Femur (tissue), 1 donor: Measurements from ENCODE around the gene PFDN6.
"Not testable (repeated sequence)": the region's sequence is repeated elsewhere in the genome, so short reads cannot be mapped to it uniquely, and the experiment has no call there.

Experiments used
- DNase-seq: peaks from one replicate; pipeline ENCODE4 v3.0.0-alpha.2; 2017

Gene PFDN6

DNA sequence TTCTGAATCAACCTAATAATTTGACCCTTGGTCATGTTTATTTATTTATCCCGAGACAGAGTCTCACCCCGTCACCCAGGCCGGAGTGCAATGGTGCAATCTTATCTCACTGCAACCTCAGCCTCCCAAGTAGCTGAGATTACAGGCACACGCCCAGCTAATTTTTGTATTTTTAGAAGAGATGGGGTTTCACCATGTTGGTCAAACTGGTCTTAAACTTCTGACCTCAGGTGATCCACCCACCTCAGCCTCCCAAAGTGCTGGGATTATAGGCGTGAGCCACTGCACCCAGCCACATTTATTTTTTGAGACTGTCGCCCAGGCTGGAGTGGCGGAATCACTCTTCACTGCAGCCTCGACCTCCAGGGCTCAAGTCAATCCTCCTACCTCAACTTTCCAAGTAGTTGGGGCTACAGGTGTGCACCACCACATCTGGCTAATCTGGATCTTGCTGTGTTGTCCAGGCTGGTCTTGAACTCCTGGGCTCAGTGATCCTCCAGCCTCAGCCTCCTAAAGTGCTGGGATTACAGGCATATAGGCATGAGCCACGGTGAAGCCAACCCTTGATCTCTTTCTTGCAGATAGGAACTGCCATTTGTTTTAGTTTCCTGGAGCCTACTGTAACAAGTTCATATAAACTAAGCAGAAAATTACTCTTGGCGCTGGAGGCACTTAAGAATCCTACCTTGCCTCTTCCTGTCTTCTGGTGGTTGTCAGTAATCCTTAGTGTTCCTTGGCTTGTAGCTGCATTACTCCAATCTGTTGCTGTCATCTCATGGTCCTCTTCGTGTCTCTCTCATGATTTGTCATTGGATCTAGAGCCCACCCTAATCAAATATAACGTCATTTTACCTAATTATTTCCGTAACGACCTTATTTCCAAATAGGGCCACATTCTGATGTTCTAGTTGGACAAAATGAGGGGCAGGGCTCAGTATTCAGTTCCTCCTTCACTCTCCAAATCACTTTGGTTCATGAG, 15.2 kb upstream of the PFDN6 start:
- no peak for DNase-seq

- DNase-seq: not testable (repeated sequence)
These were observed 13.4 kb upstream of the PFDN6 start for GRCh38 chr6:33275795-33276580.

DNA sequence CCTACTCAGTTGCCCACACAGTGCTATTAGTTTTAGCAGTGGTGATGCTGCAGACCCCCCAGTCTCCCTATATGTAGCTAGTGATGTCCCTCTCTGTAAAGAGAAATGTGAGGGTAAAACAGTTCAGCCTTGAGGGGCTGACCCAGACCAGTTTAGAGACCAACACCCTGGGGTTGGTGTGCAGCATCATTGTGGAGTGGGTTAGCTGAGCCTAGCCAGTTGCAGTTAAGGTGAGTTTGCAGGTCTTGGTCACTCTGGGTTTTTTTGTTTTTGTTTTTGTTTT, 12.9 kb upstream of the PFDN6 start:
- no peak for DNase-seq

DNA sequence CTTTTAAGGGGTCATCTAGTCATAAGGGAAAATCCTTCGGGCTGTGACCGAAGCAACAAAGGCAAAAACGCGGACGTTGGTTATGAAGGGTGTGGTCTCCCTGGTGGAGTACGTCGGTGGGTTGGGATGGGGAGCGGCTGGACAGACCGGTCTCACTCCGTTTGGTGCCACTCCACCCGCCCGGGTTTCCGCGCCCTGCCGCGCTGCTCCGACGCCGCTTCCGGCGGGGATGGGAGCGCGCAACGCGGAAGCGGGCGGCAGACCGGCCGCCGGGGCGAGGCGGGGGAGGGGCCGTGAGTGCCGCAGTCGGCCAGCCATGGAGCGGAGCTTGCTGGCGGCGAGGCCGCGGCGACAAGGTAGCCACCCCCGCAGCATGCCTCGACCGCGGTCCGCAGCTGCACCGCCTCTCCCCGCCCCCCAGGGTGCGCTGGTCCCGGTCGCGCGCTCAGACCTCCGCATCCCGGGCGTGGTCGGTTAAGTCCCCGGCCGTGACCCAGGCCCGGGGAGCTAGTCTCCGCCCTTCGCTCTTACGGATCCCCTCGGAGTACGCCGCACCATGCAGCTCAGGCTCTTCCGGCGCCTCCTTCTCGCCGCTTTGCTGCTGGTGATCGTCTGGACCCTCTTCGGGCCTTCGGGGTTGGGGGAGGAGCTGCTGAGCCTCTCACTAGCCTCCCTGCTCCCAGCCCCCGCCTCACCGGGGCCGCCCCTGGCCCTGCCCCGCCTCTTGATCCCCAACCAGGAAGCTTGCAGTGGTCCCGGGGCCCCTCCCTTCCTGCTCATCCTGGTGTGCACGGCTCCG, 12.3 kb upstream of the PFDN6 start, which contains the start of gene B3GALT4:
TSS of gene B3GALT4 (plus strand) at position 260 of the 799 bp plus-strand sequence. CDS start at position 557, 297 bp downstream.
- peak; percentile 87 for DNase-seq

DNA sequence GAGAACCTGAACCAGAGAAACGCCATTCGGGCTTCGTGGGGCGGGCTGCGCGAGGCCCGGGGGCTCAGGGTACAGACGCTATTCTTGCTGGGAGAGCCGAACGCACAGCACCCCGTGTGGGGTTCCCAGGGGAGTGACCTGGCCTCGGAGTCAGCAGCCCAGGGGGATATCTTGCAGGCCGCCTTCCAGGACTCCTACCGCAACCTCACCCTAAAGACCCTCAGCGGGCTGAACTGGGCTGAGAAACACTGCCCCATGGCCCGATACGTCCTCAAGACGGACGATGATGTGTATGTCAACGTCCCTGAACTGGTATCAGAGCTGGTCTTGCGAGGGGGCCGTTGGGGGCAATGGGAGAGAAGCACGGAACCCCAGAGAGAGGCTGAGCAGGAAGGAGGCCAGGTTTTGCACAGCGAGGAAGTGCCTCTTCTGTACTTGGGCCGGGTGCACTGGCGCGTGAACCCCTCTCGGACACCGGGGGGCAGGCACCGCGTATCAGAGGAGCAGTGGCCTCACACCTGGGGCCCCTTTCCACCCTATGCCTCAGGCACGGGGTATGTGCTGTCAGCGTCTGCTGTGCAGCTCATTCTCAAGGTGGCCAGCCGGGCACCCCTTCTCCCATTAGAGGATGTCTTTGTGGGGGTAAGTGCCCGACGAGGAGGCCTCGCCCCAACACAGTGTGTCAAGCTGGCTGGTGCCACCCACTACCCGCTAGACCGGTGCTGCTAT, 11.6 kb upstream of the PFDN6 start:
- DNase-seq: peak; percentile 29

DNA sequence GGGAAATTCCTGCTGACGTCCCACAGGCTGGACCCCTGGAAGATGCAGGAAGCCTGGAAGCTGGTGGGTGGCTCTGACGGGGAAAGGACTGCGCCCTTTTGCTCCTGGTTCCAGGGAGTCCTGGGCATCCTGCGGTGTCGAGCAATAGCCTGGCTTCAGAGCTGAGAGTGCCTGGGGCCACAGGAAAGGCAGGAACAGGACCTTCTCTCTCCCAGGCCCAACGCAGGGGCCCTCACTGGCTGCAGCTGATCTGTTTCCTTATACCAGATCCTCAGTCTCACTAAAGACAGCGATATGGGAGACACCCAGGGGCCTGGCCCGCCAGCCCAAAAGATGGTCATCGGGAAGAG, 11.0 kb upstream of the PFDN6 start:
- no peak for DNase-seq

- DNase-seq: no peak
These were observed 10.6 kb upstream of the PFDN6 start for GRCh38 chr6:33278810-33279209.

- no peak for DNase-seq
These were observed 10.1 kb upstream of the PFDN6 start for GRCh38 chr6:33279257-33279695.

GRCh38 chr6:33279971-33280511, 9.4 kb upstream of the PFDN6 start:
- no peak for DNase-seq

DNA sequence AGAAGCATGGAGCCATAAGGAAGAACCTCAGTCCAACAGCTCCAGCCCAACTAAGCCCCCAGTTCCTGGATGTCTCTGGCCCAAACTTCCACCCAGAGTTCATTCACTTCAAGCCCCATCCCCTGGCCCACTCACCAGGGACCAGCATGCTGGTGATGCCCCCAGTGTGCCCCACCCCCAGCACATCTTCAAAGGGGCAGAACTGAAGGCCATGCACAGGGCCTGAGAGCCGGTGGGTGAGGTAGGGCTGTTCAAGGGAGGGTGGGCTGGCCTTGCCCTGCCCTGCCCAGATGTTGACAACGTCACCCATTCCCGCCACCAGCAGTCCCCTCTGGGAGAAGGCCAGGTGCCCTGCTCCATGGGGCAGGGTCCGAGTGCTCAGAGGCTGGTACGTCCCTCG, 8.9 kb upstream of the PFDN6 start:
- no peak for DNase-seq

- DNase-seq: not testable (repeated sequence)
These were observed 4.2 kb upstream of the PFDN6 start for GRCh38 chr6:33285214-33285613.

GRCh38 chr6:33286946-33287914, 2.2 kb upstream of the PFDN6 start:
- DNase-seq: no peak

DNA sequence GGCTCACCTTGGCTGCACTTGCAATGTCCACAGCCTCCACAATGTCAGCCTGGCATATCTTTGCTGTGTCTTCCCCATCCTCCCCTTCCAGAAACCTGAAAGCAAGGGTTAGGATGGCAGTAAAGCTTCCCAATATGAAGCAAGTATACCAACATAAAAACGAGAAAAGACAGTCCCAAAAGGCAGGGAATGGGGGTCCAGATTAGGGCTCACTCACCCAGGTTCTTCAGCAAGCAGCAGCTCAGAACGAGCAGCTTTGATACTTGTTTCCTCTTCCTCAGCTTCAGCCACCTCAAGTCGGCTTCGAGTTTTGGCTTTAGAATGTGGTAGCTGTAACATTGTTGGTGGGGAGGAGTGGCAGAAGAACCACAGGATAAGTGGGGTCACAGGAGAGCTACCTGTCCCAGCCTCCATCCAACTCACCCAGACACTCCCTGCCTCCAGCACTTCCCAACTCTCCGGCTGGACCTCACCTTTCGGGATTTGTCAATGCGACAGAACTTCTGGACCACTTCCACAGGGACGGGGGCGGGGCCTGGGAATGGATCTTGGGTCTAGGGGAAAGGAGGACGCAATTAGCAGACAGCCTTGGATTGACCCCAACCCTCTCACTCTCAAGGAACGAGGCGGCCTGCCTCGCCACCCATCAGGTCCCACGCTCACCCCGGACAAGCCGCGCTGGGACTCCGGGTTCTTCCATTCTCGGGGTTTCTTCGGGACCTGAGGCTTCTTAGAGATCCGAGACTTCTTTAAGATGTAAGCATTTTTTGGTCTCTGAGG, 1.1 kb upstream of the PFDN6 start:
- DNase-seq: no peak

DNA sequence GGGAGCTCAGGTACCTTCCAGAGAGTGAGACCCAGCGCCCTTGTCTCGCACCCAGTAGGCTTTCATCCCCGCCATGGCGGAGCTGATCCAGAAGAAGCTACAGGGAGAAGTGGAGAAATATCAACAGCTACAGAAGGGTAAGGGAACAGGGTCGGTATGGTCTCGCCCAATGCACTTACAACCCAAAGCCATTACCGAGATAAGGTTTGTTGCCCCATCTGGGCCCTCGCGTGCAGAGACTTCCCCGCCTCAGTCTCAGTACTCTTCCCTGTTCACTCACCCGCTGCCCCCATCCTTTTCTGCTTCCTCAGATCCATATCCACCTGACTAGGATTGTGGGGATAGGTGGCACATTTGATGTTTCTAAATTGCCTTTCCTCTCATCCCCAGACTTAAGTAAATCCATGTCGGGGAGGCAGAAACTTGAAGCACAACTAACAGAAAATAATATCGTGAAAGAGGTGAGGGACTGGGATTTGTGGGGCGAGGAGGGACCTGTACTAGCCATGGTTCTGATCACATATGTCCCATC, 449 bp downstream of the PFDN6 start:
- DNase-seq: no peak

GRCh38 chr6:33290459-33290858, 1.1 kb downstream of the PFDN6 start:
- no peak for DNase-seq

GRCh38 chr6:33292996-33293682, 3.7 kb downstream of the PFDN6 start:
- no peak for DNase-seq

GRCh38 chr6:33294086-33294823, 4.9 kb downstream of the PFDN6 start:
- DNase-seq: no peak

GRCh38 chr6:33295621-33296369, 6.4 kb downstream of the PFDN6 start:
- no peak for DNase-seq
